HG02938 (cell line): ENCODE data around the gene GBP1.
"Not testable (repeated sequence)": the region's sequence is repeated elsewhere in the genome, so short reads cannot be mapped to it uniquely, and the experiment has no call there.

ENCODE experiments used
- ATAC-seq: cut with Tn5 transposase; IDR thresholded peaks from one replicate; pipeline ENCODE4 v1.9.1; 2021; ENCODE audit warnings: mild to moderate bottlenecking, moderate library complexity; ENCODE audit not compliant: unreplicated experiment

Gene GBP1

GRCh38 chr1:89060091-89060490 is 4.9 kb downstream of the GBP1 start:
- no peak for ATAC-seq

GRCh38 chr1:89051955-89052312 is 13.1 kb downstream of the GBP1 start:
- no peak for ATAC-seq

- ATAC-seq = no peak
These were observed 13.6 kb downstream of the GBP1 start for GRCh38 chr1:89051300-89051954.

GRCh38 chr1:89050649-89051033 is 14.4 kb downstream of the GBP1 start:
- ATAC-seq = no peak

- ATAC-seq = not testable (repeated sequence)
These were observed 14.9 kb downstream of the GBP1 start for GRCh38 chr1:89049901-89050648.

- ATAC-seq = not testable (repeated sequence)
These were observed 15.8 kb downstream of the GBP1 start for GRCh38 chr1:89049187-89049586.

- no peak for ATAC-seq
These were observed 17.3 kb downstream of the GBP1 start for GRCh38 chr1:89047734-89048133.

- ATAC-seq = peak; percentile 48
These were observed 18.5 kb downstream of the GBP1 start for GRCh38 chr1:89046318-89047183.

- ATAC-seq = no peak
These were observed 19.9 kb downstream of the GBP1 start for GRCh38 chr1:89044970-89045721.

GRCh38 chr1:89043940-89044339 is 21.1 kb downstream of the GBP1 start:
- no peak for ATAC-seq

GRCh38 chr1:89042491-89042890 is 22.5 kb downstream of the GBP1 start:
- no peak for ATAC-seq

- ATAC-seq = no peak
These were observed 23.3 kb downstream of the GBP1 start for GRCh38 chr1:89041721-89042120.

- peak; percentile 91 for ATAC-seq
These were observed 23.8 kb downstream of the GBP1 start for GRCh38 chr1:89041119-89041641.

- ATAC-seq = no peak
These were observed 24.7 kb downstream of the GBP1 start for GRCh38 chr1:89040315-89040626.

- ATAC-seq = no peak
These were observed 27.8 kb downstream of the GBP1 start for GRCh38 chr1:89037186-89037585.

- ATAC-seq = no peak
These were observed 29.9 kb downstream of the GBP1 start for GRCh38 chr1:89035080-89035479.

- not testable (repeated sequence) for ATAC-seq
These were observed 31.0 kb downstream of the GBP1 start for GRCh38 chr1:89034004-89034403.

GRCh38 chr1:89029051-89029450 is 36.0 kb downstream of the GBP1 start:
- ATAC-seq = not testable (repeated sequence)

- no peak for ATAC-seq
These were observed 39.1 kb downstream of the GBP1 start for GRCh38 chr1:89025928-89026327.

GRCh38 chr1:89023026-89023425 is 42.0 kb downstream of the GBP1 start:
- ATAC-seq = no peak
